Parathyroid adenoma (tissue), 2 donors: ENCODE measurements around the gene CAPS.
"Not testable (repeated sequence)": the region's sequence is repeated elsewhere in the genome, so short reads cannot be mapped to it uniquely, and the experiment has no call there.

Experiments
- H2AFZ ChIP-seq: fragments of 300-600 bp; sonication (generic); one replicate; pipeline ENCODE4 v1.7.0; 2017; ENCODE audit warnings: antibody characterized with exemption, mild to moderate bottlenecking
- H3K27ac ChIP-seq: fragments of 300-600 bp; sonication (generic); one replicate; pipeline ENCODE4 v1.7.0; 2017
- H3K27me3 ChIP-seq: fragments of 300-600 bp; sonication (generic); one replicate; pipeline ENCODE4 v1.7.0; 2017; ENCODE audit warnings: low read length; ENCODE audit not compliant: control insufficient read depth, insufficient read depth
- H3K36me3 ChIP-seq: fragments of 300-600 bp; sonication (generic); one replicate; pipeline ENCODE4 v1.7.0; 2017; ENCODE audit warnings: low read length; ENCODE audit not compliant: control insufficient read depth, insufficient read depth
- H3K4me1 ChIP-seq: fragments of 300-600 bp; sonication (generic); one replicate; pipeline ENCODE4 v1.7.0; 2017; ENCODE audit warnings: control low read depth
- H3K4me2 ChIP-seq: fragments of 300-600 bp; sonication (generic); one replicate; pipeline ENCODE4 v1.7.0; 2017; ENCODE audit warnings: low read length
- H3K4me3 ChIP-seq: fragments of 300-600 bp; sonication (generic); one replicate; pipeline ENCODE4 v1.7.0; 2017; ENCODE audit warnings: low read depth, low read length
- H3K79me2 ChIP-seq: fragments of 300-600 bp; sonication (generic); one replicate; pipeline ENCODE4 v1.7.0; 2017; ENCODE audit warnings: control low read depth
- H3K9ac ChIP-seq: fragments of 300-600 bp; sonication (generic); one replicate; pipeline ENCODE4 v1.7.0; 2017; ENCODE audit warnings: mild to moderate bottlenecking
- H3K9me3 ChIP-seq: fragments of 300-600 bp; sonication (generic); one replicate; pipeline ENCODE4 v1.7.0; 2017; ENCODE audit warnings: low read length; ENCODE audit not compliant: control insufficient read depth
- CTCF ChIP-seq: fragments of 300-600 bp; sonication (generic); IDR thresholded peaks from one replicate; pipeline ENCODE4 v1.7.0; 2017; ENCODE audit warnings: antibody characterized with exemption, mild to moderate bottlenecking
- donor health status: primary hyperparathyroidism.

The CAPS gene

GRCh38 chr19:5958074-5958850, 44.2 kb downstream of the CAPS start:
- H2AFZ ChIP-seq, result no peak overlapping the region
- no peak overlapping the region for H3K4me2 ChIP-seq
- H3K27me3 ChIP-seq, result no peaks in the 10 kb centered on the region
- H3K4me1 ChIP-seq, result peaks cover 47% of the 10 kb centered on the region
- H3K79me2 ChIP-seq, result peaks cover 69% of the 10 kb centered on the region
- H3K9me3 ChIP-seq, result no peaks in the 10 kb centered on the region
- no peak for TF ChIP-seq CTCF
- H3K4me3 ChIP-seq, result no peak overlapping the region
- no peak overlapping the region for H3K9ac ChIP-seq
- no peak overlapping the region for H3K27ac ChIP-seq
- H3K36me3 ChIP-seq, result no peaks in the 10 kb centered on the region

GRCh38 chr19:5958851-5959122, 44.7 kb downstream of the CAPS start:
- Histone ChIP-seq H3K4me1 (peaks cover 44% of the 10 kb centered on the region), H3K9me3 (no peaks in the 10 kb centered on the region), H2AFZ (no peak overlapping the region), H3K9ac (no peak overlapping the region), H3K27ac (no peak overlapping the region), H3K4me3 (no peak overlapping the region), H3K27me3 (no peaks in the 10 kb centered on the region), H3K79me2 (peaks cover 74% of the 10 kb centered on the region), H3K36me3 (no peaks in the 10 kb centered on the region), H3K4me2 (no peak overlapping the region)
- no peak for TF ChIP-seq CTCF

DNA sequence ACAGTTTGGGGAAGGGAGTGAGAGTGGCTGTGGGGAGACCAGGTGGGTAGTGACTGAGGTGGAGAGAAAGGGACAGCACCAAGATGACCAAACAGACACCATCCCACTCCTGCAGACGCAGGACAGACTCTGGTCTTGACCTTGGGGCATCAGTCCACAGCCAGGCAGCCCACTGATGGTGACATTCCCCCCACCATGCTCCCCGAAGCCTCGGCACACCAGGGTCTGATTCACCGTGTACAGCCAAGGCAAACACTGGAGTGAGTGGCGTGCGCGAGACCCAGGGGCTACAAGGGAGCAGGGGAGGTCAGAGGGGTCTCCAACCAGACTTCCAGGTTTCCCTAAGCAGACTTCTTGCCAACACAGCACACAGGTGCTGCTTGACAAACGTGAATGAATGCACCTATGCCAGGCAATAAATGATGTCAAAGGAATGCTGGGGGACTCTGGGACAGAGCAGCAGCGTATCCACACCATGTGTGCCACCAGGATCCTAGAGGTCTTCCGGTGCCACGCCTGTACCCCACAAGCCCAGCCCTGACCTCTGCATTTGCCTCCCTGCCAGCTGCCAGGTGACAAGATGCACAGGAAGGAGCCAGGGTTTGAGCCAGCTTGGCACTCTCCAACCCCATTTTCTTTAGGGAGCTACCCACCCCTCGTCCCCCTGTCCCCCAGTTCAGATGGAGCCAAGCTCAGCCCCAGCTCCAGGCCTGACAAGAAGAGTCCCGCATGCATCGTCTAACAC, 45.4 kb downstream of the CAPS start:
- Histone ChIP-seq H3K27me3 (no peaks in the 10 kb centered on the region), H3K4me1 (peaks cover 37% of the 10 kb centered on the region), H3K9ac (no peak overlapping the region), H3K4me2 (no peak overlapping the region), H3K9me3 (no peaks in the 10 kb centered on the region), H3K36me3 (no peaks in the 10 kb centered on the region), H2AFZ (no peak overlapping the region), H3K4me3 (no peak overlapping the region), H3K79me2 (peaks cover 80% of the 10 kb centered on the region), H3K27ac (no peak overlapping the region)
- TF ChIP-seq CTCF, result no peak

DNA sequence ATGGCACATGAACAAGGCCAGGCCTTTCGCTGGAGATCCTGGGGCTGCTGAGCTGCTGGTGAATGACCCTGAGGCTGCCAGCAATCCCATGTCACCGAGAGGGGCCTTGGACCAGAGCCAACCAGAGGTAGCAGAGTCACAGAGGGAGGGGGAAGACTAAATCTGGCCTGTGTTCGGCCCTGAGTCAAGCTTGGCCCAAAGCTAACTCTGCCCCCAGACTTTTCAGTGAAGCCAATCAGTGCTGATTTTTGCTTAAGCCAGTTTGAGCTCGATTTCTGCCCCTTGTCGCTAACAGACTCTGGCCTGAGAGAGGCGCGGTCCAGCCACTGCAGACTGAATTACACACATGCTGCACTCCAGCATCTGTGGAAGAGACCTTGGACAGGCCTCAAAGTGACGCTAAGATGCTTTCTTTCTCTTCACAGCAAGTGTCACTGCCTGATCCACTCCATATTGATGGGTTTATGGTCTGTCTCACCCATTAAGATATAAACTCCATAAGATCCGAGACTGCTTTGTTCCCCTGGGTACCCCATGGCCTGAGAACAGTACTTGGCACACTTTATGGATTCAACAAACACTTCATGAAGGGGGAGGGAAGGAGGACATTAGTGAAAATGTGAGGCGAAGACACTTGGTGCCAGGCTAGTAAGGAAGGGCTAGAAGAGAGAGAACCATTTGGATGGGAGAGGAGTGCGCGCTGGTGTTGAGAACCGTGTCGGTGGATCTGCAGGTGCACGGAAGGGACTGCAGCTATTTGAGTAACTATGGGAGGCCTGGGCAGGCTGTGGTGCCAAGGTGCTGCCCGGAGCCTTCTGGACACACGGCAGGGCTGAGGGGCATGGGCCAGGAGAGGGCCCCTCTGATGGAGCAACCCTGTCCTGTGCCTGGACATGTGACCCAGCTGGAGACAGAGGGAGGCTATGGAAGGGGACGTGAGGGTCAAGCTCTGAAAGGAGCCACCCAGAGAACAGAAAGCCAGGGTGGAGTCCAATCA, 46.2 kb downstream of the CAPS start:
- Histone ChIP-seq H3K4me2 (no peak overlapping the region), H3K36me3 (no peaks in the 10 kb centered on the region), H3K4me3 (no peak overlapping the region), H3K4me1 (peaks cover 28% of the 10 kb centered on the region), H3K27me3 (no peaks in the 10 kb centered on the region), H2AFZ (no peak overlapping the region), H3K27ac (no peak overlapping the region), H3K9ac (no peak overlapping the region), H3K79me2 (peaks cover 86% of the 10 kb centered on the region), H3K9me3 (no peaks in the 10 kb centered on the region)
- no peak for TF ChIP-seq CTCF

DNA sequence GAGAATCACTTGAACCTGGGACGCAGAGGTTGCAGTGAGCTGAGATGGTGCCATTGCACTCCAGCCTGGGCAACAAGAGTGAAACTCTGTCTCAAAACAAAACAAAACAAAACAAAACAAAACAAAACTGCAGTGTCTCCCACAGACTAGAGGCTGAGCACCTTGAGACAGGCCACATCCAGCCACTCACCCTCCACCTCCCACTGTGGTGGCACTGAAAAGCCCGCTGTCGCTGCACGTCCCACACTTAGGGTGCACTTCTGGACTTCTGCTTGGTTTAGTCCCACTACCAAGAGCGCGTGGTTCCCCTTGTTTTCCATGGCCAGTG, 47.6 kb downstream of the CAPS start:
- Histone ChIP-seq H3K4me2 (peak overlapping the region; percentile 24), H3K27ac (peak overlapping the region; percentile 49), H3K79me2 (peaks cover 93% of the 10 kb centered on the region), H3K4me1 (peaks cover 26% of the 10 kb centered on the region)
- not testable (repeated sequence) for H3K4me3 ChIP-seq, H3K36me3 ChIP-seq, H3K27me3 ChIP-seq, H3K9me3 ChIP-seq, H3K9ac ChIP-seq, H2AFZ ChIP-seq
